Hepatic stellate cell (primary cell): ENCODE measurements around the gene BRD2.

ENCODE experiments used
- DNase-seq: peaks from one replicate; pipeline ENCODE4 v3.0.0; 2011; ENCODE audit warnings: low spot score

BRD2 gene

DNA sequence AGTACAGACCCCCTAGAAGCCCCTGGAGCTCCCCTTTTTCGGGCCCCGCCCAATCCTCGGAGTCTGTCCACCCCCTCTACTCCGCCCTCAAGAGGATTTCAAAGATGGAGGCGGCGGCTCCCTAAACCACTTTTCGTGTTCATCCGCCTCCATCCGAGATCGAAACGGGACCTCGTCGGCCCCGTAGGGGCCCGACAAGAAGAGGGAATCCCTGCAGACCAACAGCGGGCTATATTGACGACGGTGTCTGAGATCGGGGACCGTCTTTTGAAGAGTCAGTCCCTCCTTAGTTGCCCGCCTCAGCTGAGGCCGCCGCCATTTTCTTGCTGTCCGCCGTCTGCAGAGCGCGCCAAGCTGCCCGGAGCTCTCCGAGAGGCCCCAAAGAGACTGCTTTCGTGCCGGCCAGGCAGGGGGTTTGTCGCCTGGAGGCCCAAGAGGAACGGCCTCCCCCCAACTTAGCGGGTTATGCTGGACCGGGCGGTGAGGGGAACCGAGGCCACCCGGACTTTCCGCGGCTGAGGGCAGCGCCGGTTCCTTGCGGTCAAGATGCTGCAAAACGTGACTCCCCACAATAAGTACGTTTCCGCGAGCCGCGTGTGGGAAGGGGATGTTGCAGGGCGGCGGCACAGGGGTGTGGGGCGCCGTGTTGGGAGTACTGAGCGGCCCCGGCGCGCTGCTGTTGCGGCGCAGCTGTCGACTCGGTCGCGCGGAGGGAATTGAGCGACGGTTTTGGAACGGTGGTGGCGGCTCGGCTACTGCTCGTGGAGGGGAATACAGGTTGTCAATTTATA, 4.2 kb downstream of the BRD2 start:
- DNase-seq = no peak

GRCh38 chr6:32973144-32974015, 5.0 kb downstream of the BRD2 start:
- no peak for DNase-seq

GRCh38 chr6:32974016-32974333, 5.6 kb downstream of the BRD2 start:
- DNase-seq = peak; percentile 81

DNA sequence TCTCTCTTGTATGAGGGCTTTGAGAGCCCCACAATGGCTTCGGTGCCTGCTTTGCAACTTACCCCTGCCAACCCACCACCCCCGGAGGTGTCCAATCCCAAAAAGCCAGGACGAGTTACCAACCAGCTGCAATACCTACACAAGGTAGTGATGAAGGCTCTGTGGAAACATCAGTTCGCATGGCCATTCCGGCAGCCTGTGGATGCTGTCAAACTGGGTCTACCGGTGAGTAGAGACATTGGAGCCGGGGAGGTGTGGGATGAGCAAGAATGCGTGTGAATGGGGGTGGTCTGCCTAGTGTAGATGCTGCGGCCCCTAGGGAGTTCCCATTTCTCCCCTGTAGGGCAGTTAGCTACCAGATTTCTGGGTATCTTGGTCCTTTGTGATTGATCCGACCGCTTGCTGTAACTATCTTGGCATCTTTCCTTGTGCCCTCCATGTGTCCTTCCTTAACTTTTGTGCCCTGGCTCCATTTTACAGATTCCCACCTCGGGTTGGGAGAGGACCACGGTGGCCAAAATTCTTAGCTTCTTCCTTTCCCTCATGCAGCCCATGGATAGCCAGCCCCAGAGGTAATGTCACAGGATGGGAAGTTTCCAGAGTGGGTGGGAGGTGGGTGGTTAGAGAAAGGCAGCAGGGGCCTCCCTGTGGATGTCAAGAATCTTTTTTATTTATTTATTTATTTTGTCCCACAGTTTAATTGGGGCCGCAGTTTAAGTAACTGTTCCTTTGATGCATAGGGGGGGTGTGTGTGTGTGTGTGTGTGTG, 6.3 kb downstream of the BRD2 start:
- no peak for DNase-seq

GRCh38 chr6:32975886-32976285, 7.5 kb downstream of the BRD2 start:
- no peak for DNase-seq

DNA sequence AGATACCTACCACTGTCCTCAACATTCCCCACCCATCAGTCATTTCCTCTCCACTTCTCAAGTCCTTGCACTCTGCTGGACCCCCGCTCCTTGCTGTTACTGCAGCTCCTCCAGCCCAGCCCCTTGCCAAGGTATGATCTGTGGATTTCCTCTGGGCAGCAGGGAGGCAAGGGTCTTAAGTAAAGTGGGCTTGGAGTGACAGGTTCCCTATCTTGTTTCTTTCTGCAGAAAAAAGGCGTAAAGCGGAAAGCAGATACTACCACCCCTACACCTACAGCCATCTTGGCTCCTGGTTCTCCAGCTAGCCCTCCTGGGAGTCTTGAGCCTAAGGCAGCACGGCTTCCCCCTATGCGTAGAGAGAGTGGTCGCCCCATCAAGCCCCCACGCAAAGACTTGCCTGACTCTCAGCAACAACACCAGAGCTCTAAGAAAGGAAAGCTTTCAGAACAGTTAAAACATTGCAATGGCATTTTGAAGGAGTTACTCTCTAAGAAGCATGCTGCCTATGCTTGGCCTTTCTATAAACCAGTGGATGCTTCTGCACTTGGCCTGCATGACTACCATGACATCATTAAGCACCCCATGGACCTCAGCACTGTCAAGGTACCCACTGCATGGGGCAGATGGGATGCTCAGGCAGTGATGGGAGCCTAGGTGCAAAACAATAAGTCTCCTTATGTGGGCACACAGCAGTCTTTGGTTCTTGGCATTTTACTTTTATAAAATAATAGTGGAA, 8.1 kb downstream of the BRD2 start:
- DNase-seq = no peak

GRCh38 chr6:32977272-32977952, 9.0 kb downstream of the BRD2 start:
- no peak for DNase-seq

DNA sequence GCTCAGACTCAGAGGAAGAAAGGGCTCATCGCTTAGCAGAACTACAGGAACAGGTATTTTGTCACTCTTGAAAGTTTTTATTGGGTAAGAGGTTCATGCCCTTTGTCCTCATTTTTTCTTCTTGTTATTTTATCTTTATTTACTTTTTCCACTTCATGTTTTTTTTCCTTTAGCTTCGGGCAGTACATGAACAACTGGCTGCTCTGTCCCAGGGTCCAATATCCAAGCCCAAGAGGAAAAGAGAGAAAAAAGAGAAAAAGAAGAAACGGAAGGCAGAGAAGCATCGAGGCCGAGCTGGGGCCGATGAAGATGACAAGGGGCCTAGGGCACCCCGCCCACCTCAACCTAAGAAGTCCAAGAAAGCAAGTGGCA, 9.5 kb downstream of the BRD2 start:
- DNase-seq = no peak

- DNase-seq = no peak
Measured at GRCh38 chr6:32979720-32980487, 11.5 kb downstream of the BRD2 start.

GRCh38 chr6:32980488-32981038, 12.2 kb downstream of the BRD2 start:
- no peak for DNase-seq

DNA sequence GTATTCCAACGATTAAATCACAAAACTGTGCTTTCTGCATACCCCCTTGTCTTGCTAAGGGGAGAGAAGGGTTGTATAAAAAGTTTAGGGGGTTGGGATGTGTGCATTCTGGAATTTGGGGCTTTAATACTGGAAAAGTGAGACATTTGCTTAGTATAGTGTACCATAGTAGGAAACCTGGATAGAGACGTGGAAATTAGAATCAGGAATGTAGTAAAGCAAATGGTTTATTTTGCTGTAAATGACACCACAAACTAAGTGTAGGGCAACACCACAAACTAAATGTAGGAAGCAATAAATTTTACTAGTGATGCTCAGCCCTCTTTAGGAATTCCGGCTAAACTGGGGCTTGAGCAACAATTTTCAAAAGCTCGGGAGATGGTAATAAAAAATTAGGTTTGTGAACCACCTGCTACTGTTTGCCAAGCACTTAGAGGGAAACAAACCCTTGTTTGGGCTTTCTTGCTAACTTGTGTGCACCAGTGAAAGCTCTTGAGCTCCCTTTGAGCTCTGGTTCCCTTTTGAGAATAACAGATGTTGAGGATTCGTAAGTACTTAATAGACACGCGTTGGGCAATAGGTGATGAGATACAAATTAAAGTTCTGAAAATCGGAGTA, 13.8 kb downstream of the BRD2 start:
- DNase-seq = no peak

GRCh38 chr6:32982702-32983492, 14.5 kb downstream of the BRD2 start:
- no peak for DNase-seq

GRCh38 chr6:32983493-32983848, 15.1 kb downstream of the BRD2 start:
- DNase-seq = no peak

GRCh38 chr6:32983964-32984621, 15.7 kb downstream of the BRD2 start:
- DNase-seq = no peak

DNA sequence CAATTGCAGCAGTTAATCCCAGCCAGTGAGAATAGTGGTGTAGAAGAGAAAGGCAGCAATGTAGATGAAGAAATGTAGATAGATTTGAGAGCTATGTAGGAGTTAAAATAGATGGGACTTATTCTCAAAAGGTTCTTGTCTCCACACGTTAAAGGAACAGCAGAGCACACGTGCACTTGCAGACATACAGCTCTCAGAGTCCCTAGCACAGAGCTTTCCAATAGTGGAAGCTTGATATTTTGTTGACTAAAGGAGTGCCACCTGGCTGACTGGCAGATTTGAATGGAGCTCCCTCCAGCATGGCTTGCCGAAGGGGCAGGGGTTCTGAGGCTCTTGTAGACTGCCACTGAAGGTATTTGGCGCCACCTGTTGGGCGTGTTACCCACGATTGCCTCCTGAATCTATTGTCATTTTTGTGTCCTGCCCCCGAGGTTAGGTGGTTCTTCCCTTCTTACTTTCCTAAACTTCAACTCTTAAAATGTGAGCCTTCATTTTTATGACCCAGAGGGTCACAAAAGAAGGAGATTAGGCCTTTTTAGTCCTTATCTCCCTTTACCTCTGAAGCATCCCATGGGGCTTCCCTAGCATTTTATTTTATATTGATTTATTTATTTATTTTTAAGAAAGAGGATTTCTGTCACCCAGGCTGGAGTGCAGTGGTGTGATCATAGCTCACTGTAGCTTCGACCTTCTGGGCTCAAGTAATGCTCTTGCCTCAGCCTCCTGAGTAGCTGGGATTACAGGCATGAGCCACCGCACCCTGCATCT, 16.4 kb downstream of the BRD2 start:
- peak; percentile 60 for DNase-seq

DNA sequence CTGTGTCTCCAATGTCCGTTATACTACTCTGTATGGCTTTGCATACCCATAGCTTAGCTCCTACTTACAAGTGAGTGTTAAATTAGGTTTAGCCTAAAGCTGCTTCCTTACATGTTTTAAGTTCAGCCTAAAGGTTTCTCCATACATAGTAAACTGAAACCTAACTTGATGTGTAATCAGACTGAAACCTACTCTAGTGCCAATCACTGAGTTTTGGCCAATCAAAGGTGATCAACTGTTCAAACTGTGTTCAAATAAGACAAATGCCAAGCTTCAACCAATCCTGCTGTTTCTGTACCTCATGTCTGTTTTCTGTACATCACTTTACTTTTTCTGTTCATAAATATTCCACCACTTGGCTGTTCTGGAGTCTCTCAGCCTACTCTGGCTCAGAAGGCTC, 21.0 kb downstream of the BRD2 start:
- DNase-seq = no peak

DNA sequence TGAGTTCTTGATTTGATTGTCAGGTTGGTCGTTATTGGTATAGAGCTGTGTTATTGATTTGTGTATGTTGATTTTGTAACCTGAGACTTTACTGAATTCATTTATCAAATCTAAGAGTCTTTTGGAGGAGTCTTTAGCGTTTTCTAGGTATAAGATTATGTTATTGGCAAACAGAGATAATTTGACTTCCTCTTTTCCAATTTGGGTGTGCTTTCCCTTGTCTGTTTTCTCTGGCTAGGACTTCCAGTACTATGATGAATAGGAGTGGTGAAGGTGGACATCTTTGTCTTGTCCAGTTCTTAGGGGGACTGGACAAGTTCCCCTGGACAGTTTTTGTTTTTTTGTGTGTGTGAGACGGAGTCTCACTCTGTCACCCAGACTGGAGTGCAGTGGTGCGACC, 23.6 kb downstream of the BRD2 start:
- DNase-seq = no peak
